Caco-2 (cell line): ENCODE results near the gene PRKCI. TPM values are rescaled to one million over a fixed set of nuclear protein-coding genes. Genes with fewer than 3 reads are reported as not detected.
A peak's percentile ranks its signal among the peaks of the same experiment; 100 is the strongest.

ENCODE experiments used
- BruUV-seq: library from RNA; stranded (reverse); fragments of 400-500 nt; replicated peaks from 2 replicates; lab custom pipeline; 2021; lab: Mats Ljungman, UMichigan
- CTCF ChIA-PET: fragments of 300-600 bp; sonication (Branson Sonifier 250); formaldehyde crosslinking; loops from one replicate; lab custom pipeline; 2022; ENCODE audit warnings: antibody characterized with exemption; lab: Charles Lee
- POLR2A ChIA-PET: fragments of 300-600 bp; sonication (Branson Sonifier 250); formaldehyde crosslinking; loops from one replicate; lab custom pipeline; 2022; ENCODE audit warnings: antibody characterized with exemption; lab: Charles Lee
- DNase-seq, 2 experiments: peaks; one replicate each; pipeline versions ENCODE4 v3.0.0 to v3.0.0-alpha.2; 2020 to 2022
- H3K27me3 ChIP-seq: replicated peaks from 2 replicates; pipeline ENCODE4 v1.6.0; 2011; ENCODE audit warnings: low read length; ENCODE audit not compliant: control insufficient read depth, insufficient read depth
- H3K36me3 ChIP-seq: 2 replicates; pipeline ENCODE4 v1.5.1; 2011; ENCODE audit warnings: low read length; ENCODE audit not compliant: control insufficient read depth, insufficient read depth
- H3K4me1 ChIP-seq: fragments of 250-450 bp; sonication (Bioruptor Pico); 2 replicates; pipeline ENCODE4 v1.5.1; 2020; ENCODE audit warnings: mild to moderate bottlenecking
- H3K4me3 ChIP-seq: 2 replicates; pipeline ENCODE4 v1.5.1; 2011; ENCODE audit warnings: low read depth, mild to moderate bottlenecking, control low read depth, low read length
- H3K9me3 ChIP-seq: fragments of 250-450 bp; sonication (Bioruptor Pico); 2 replicates; pipeline ENCODE4 v1.5.1; 2020; ENCODE audit warnings: mild to moderate bottlenecking, moderate library complexity
- H3K27ac Mint-ChIP-seq: one replicate; pipeline ENCODE4 v1.8.0; 2022; ENCODE audit warnings: mixed read lengths; ENCODE audit not compliant: unreplicated experiment
- H3K27me3 Mint-ChIP-seq: one replicate; pipeline ENCODE4 v1.8.0; 2022; ENCODE audit warnings: mixed read lengths; ENCODE audit not compliant: insufficient read depth, unreplicated experiment
- H3K36me3 Mint-ChIP-seq: one replicate; pipeline ENCODE4 v1.8.0; 2022; ENCODE audit warnings: mild to moderate bottlenecking, mixed read lengths; ENCODE audit not compliant: insufficient read depth, unreplicated experiment
- H3K4me1 Mint-ChIP-seq: one replicate; pipeline ENCODE4 v1.8.0; 2022; ENCODE audit warnings: low read depth, mixed read lengths; ENCODE audit not compliant: unreplicated experiment
- H3K4me3 Mint-ChIP-seq: one replicate; pipeline ENCODE4 v1.8.0; 2022; ENCODE audit warnings: mild to moderate bottlenecking, moderate library complexity, mixed read lengths; ENCODE audit not compliant: unreplicated experiment
- H3K9me3 Mint-ChIP-seq: one replicate; pipeline ENCODE4 v1.8.0; 2022; ENCODE audit warnings: mixed read lengths; ENCODE audit not compliant: unreplicated experiment
- CTCF ChIP-seq, 2 experiments: fragments of 200-600 bp in 1 of 2; IDR thresholded peaks; 1 replicate in 1 of 2; 2 replicates in 1 of 2; pipeline versions ENCODE4 v1.5.1 to v1.8.0; 2011 to 2022; ENCODE audit warnings: antibody characterized with exemption in 1 of 2, control low read depth in 1 of 2, inconsistent platforms in 1 of 2, low read depth in 1 of 2, low read length in 1 of 2, mild to moderate bottlenecking in 1 of 2, moderate library complexity in 1 of 2; ENCODE audit not compliant: insufficient read depth in 1 of 2, severe bottlenecking in 1 of 2, unreplicated experiment in 1 of 2
- intact Hi-C: fragments of 100-400 bp; cut with micrococcal nuclease; formaldehyde crosslinking; loops from one replicate; pipeline ENCODE4 v1.10.0; 2022; ENCODE audit not compliant: unreplicated experiment
- total RNA-seq: library from RNA; stranded (reverse); gene quantifications from 2 replicates; pipeline ENCODE4 v1.2.3, GENCODE V29; 2022

Gene PRKCI
- total RNA-seq, 1 experiment from 2014 or later, result 45.8 TPM

GRCh38 chr3:170330366-170330765, 108.1 kb downstream of the PRKCI start:
- no TSS peak for BruUV-seq
- no peaks in the 10 kb centered on the region for H3K4me1 Mint-ChIP-seq
- Histone ChIP-seq H3K9me3 (no peaks in the 10 kb centered on the region; the same call in none of the 2 replicates), H3K36me3 (no peaks in the 10 kb centered on the region), H3K4me3 (no peak overlapping the region), H3K4me1 (peaks cover 25% of the 10 kb centered on the region), H3K27me3 (no peaks in the 10 kb centered on the region)
- H3K27me3 Mint-ChIP-seq, result no peaks in the 10 kb centered on the region
- no peak overlapping the region for H3K4me3 Mint-ChIP-seq
- intact Hi-C loops, result loop anchor here (2.0 kb wide), 1 partner anchor 14 kb away; no protein-coding TSS in a partner anchor
- ChIA-PET CTCF (no interaction called here), POLR2A (no interaction called here)
- H3K9me3 Mint-ChIP-seq, result no peaks in the 10 kb centered on the region
- no peaks in the 10 kb centered on the region for H3K36me3 Mint-ChIP-seq
- DNase-seq, result peak; percentile 19 to 48
- no peak for TF ChIP-seq CTCF (IDR thresholded peaks at IDR 0.05; ENCODE audit: insufficient read depth in 1 of 2, low read depth in 1 of 2, low read length in 1 of 2, severe bottlenecking in 1 of 2, unreplicated experiment in 1 of 2)
- peak overlapping the region; percentile 76 for H3K27ac Mint-ChIP-seq

DNA sequence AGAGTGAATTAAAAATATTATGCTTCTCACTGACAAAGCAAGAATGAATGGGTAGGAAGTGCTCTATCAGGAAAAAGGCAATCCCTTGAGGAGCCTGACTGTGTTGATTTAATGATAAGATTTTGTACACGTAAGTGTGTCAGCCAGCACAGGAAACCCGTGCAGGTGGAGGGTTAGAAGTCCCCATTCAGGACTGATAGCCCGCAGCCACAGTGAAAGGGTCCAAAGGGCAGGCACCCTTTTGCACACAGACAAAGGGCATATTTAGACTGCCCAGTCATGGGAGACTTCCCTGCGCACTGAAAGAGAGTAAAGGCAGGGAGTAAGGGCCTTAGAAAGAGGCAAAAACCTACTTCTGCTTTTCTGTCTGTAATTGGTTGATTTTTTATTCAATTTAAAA, 108.9 kb downstream of the PRKCI start:
- no TSS peak for BruUV-seq
- H3K36me3 ChIP-seq, result no peaks in the 10 kb centered on the region
- H3K27ac Mint-ChIP-seq, result peak overlapping the region; percentile 76
- no peak overlapping the region for H3K4me3 ChIP-seq
- no peaks in the 10 kb centered on the region for H3K4me1 Mint-ChIP-seq
- TF ChIP-seq CTCF (IDR thresholded peaks at IDR 0.05; ENCODE audit: insufficient read depth in 1 of 2, low read depth in 1 of 2, low read length in 1 of 2, severe bottlenecking in 1 of 2, unreplicated experiment in 1 of 2), result no peak
- H3K36me3 Mint-ChIP-seq, result no peaks in the 10 kb centered on the region
- no peaks in the 10 kb centered on the region for H3K27me3 ChIP-seq
- H3K4me3 Mint-ChIP-seq, result peak overlapping the region; percentile 31
- POLR2A ChIA-PET, result no interaction called here
- no peaks in the 10 kb centered on the region for H3K9me3 Mint-ChIP-seq
- H3K4me1 ChIP-seq, result peaks cover 25% of the 10 kb centered on the region
- no peaks in the 10 kb centered on the region for H3K27me3 Mint-ChIP-seq
- intact Hi-C loops, result loop anchor here (1.0 to 2.0 kb wide), 4 partner anchors 11 to 25 kb away; no protein-coding TSS in a partner anchor
- CTCF ChIA-PET, result no interaction called here
- no peaks in the 10 kb centered on the region; the same call in none of the 2 replicates for H3K9me3 ChIP-seq
- peak; percentile 90 to 95 for DNase-seq

DNA sequence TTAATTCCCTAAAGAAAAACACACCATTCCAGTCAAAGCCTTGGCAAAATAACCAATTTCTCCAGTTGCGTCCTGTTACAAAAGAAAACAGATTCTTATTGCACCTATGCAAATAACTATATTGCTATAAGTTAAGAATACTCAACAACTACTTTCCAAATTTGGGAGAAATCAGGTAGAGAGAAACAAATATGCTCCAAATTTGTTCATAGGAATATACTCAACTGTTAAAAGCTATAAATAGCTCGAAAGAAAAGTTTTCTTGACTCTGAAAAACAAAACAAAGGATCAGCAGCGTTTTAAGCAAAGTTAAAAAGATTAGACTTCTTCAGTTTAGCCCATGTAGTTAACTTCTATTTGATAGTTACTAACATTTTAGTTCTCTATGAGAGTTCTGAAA, 115.2 kb downstream of the PRKCI start:
- Histone ChIP-seq H3K4me3 (no peak overlapping the region), H3K36me3 (no peaks in the 10 kb centered on the region), H3K9me3 (peaks cover 14% of the 10 kb centered on the region; the same call in 1 of the 2 replicates), H3K27me3 (no peaks in the 10 kb centered on the region), H3K4me1 (no peaks in the 10 kb centered on the region; the same call in 1 of the 2 replicates)
- Mint-ChIP-seq H3K4me1 (no peaks in the 10 kb centered on the region), H3K27me3 (no peaks in the 10 kb centered on the region), H3K4me3 (no peak overlapping the region), H3K9me3 (no peaks in the 10 kb centered on the region), H3K36me3 (no peaks in the 10 kb centered on the region), H3K27ac (no peak overlapping the region)
- BruUV-seq, result no TSS peak
- POLR2A ChIA-PET, result no interaction called here
- intact Hi-C loops, result no loop called here
- no peak for TF ChIP-seq CTCF (IDR thresholded peaks at IDR 0.05; ENCODE audit: insufficient read depth in 1 of 2, low read depth in 1 of 2, low read length in 1 of 2, severe bottlenecking in 1 of 2, unreplicated experiment in 1 of 2)
- no peak for DNase-seq
- CTCF ChIA-PET, result interaction anchor here (0.6 kb wide), 1 partner anchor 76 kb away, joined by 4 read pairs; no protein-coding TSS in a partner anchor
